ENCODE measurements around the gene POLR1E.
A peak's percentile ranks its signal among the peaks of the same experiment; 100 is the strongest.

POLR1E gene, protein sequence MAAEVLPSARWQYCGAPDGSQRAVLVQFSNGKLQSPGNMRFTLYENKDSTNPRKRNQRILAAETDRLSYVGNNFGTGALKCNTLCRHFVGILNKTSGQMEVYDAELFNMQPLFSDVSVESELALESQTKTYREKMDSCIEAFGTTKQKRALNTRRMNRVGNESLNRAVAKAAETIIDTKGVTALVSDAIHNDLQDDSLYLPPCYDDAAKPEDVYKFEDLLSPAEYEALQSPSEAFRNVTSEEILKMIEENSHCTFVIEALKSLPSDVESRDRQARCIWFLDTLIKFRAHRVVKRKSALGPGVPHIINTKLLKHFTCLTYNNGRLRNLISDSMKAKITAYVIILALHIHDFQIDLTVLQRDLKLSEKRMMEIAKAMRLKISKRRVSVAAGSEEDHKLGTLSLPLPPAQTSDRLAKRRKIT
- total RNA-seq = 42.2 to 62.5 (median 49.2) reads per million in 4 experiments

DNA sequence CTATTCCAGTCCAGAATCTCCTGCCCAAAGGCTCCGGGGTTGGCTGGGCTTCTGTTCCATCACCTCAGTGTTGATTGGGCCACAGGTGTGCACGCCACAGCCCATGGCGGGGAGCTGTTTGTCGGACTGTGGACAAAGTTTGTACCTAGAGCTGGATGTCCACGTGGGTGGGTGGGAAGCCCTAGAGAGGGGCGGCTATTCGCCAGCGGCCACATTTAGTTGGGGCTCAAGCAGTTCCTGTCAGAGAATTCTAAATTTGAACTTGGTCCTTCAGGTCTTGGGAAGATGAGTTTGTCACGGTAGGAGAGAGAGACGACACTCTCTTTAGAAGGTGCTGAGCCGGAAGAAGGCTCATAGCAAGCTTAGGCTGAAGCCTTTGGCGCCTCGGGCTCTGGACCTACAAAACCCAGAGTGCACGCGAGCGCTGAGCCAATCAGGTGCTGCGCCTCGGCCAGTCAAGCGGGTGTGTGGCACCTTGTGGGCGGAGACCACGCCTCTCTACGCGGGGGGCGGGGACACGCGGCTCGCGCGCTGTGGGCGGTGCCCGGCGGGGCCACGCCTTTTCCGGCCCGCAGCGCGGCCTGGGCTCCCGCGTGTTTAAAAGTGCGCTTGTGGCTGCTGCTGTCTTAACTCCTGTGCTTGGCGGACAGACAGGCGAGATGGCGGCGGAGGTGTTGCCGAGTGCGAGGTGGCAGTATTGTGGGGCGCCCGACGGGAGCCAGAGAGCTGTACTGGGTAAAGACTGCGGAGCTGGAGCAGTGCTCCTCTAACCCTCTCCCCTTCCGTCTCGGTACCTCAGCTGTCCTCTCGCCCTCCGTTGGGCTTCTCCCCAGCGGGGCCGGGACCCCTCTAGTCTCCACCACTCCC, at the start of gene POLR1E:
POLR1E (plus strand) TSS at position 560 of the 867 bp plus-strand sequence; CDS start at position 660, 100 bp downstream.
- DNase-seq = peak; percentile 93

DNA sequence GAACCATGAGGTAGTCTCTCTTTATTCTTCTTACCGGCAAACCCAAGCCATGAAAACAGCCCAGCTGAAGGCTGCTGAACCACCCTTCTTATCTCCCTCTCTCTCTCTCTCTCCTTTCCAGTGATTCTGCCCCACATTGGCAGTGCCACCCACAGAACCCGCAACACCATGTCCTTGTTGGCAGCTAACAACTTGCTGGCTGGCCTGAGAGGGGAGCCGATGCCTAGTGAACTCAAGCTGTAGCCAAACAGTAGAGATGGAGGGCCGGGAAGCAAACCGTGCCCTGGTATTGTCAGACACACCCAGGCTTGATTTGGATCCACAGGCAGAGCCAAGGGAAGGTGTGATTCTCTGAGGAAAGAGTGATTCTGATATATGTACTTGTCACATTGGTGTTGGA, 49.2 kb upstream of the POLR1E start:
- DNase-seq = no peak

DNA sequence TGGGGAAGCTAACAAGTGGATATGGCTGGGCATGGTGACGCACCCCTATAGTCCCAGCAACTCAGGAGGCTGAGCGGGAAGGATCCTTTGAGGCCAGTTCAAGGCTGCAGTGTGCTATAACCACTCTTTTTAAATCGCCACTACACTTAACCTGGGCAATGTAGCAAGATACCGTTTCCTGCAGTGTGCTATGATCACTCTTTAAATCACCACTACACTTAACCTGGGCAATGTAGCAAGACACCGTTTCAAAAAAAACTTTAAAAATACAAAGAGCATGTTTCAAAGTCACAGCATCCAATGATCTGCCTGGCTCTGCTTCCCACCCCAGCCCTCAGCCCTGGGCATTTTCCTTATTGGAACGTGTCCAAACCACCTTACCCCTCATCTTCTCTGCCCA, 48.7 kb upstream of the POLR1E start:
- DNase-seq = no peak

DNA sequence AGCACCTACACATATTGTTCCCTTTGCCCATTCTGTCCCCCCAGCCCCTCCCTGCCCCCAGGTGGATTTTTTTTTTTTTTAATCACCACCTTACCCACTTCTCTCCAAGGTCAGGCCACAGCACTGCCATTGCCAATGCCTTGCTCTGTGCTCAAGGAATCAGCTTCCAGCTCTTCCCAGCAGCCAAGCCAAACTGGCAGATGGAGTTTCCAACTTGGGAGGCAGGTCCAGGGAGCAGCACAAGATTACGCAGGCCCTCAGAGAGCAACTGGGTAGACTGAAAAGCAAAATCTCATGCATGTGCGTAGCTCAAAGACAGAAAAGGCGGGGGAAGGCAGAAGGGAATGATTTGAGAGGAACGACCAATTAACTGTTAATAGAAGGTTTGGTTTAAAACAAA, 48.1 kb upstream of the POLR1E start:
- DNase-seq = no peak

DNA sequence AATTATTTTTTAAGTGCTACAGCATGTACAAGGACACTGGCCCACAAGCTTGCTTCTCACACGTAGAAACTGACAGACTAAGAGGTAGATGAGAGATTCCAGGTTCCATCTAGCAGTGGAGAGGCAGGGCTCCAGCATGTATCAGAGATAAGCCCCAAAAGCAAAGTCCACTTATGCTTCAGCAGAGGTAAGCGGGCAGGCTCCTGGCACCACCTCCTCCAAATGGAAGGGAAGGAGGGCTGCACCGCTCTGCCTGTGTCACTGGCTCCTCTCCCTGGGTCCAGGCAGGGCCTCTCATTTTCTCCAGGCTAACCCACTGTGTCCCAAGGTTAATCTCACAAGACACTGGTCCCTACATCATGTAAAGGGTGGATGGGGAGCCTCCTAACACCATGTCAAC, 47.4 kb upstream of the POLR1E start:
- no peak for DNase-seq

DNA sequence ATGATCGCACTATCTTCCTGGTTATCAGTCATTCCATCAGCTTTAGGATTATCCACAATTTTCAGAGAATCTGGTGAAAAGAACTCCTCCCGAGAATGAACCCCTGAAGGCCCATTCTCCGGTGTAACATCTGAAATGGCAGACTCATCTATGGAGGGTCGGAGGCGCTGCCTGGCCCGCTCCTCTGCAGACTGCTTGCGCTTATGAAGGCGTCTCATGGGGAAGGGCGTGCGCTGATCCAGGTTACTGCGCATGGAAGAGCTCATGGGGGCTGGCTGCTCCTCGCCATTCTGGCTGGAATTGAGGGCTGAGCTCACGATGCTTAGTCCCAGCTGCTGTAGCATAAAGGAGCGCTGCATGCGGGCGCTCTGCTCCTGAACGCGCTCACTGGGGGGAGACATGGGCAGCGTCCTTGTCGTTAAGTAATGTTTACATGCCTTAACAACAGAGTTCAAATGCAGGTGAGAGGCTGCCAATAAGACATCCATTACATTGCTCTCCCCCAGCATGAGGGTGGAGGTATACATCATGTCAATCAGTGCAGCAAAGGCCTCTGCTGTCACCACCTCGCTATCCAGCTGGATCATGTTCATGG, 43.9 kb upstream of the POLR1E start:
- DNase-seq = no peak

DNA sequence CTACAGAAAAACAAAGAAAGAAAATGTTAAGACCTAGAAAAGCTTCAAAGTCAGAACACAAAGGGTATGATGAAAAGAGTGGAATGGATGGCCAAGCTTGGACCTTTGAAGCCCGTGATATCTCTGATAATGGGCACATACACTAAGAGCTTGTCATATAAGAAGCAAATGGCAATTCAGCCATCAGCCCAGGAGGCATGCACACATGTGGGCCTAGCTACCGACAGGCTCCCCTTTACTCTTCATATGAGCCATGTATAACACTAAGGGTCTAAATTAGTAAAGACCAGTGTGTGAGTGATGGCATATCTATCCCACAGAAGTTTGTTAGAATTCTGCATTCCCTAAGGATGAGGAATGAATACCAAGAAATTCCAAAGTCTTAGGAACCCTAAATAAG, 43.2 kb upstream of the POLR1E start:
- DNase-seq = no peak

DNA sequence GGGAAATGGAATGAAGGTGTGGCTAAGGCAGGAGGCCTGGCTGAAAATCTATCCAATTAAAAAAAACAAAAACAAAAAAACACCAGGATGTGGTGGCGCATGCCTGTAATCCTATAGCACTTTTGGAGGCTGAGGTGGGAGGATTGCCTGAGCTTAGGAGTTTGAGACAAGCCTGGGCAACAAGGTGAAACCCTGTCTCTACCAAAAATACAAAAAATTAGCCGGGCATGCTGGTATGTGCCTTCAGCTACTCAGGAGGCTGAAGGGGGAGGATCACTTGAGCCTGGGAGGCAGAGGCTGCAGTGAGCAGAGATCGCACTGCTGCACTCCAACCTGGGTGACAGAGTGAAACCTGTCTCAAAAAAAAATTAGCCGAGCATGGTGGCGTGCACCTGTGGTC, 42.2 kb upstream of the POLR1E start:
- DNase-seq = no peak

DNA sequence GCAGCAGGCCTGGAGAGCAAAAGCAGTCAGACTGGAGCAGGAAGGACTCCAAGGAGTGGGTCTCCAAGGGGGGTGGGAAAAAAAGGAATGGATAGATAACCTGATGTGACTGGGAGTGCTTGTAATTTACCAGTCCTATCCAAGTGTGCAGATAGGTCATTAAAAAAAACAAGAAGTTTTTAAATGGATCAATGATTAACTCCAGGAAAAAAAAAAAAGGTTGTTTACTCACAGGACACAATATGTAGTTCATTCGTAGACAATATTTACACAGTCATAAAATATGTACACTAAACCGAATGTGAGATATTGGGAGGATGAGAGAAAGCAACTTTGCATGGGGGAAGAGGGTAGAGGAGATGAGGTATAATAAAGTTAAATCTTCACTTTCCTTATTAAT, 40.9 kb upstream of the POLR1E start:
- DNase-seq = no peak

DNA sequence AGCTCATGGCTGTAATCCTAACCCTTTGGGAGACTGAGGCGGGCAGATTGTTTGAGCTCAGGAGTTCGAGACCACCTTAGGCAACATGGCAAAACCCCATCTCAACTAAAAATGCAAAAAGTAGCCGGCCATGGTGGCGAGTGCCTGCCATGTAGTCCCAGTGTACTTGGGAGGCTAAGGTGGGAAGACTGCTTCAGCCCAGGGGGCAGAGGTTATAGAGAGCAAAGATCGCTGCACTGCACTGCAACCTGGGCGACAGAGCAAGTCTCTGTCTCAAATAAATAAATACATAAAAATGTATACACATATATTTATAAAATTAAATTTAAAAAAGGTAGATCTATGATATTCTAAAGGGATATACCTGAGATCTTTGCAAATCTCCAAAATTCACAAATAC, 39.9 kb upstream of the POLR1E start:
- no peak for DNase-seq

DNA sequence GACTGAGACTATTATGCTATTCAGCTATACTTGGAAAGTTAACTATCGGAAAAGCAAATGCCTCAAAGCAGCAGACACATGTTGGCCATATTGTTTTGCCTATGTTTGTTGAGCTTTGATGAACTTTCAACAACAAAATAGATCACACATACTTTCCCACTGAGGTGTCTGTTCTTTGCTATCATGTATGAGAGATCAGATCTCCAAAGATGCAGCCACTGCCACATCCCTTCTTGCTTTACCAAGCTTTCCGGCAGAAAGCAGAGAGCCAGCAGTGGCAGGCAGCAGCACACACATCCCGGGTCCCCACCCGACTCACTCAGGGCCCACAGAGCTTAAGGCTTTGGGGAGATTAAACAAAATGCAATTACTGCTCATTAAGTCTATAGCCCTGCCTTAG, 39.3 kb upstream of the POLR1E start:
- DNase-seq = no peak

DNA sequence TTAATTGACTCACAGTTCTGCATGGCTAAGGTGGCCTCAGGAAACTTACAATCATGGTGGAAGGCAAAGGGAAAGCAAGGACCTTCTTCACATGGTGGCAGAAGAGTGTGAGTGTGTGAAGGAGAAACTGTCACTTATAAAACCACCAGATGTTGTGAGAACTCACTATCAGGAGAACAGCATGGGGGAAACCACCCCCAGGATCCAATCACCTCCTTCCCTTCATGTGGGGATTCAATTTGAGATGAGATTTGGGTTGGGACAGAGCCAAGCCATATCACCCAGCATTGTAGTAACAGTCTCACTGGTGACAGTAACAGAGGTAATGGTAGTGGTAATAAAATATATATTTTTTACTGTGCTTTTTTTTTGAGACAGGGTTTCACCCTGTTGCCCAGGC, 38.6 kb upstream of the POLR1E start:
- no peak for DNase-seq

DNA sequence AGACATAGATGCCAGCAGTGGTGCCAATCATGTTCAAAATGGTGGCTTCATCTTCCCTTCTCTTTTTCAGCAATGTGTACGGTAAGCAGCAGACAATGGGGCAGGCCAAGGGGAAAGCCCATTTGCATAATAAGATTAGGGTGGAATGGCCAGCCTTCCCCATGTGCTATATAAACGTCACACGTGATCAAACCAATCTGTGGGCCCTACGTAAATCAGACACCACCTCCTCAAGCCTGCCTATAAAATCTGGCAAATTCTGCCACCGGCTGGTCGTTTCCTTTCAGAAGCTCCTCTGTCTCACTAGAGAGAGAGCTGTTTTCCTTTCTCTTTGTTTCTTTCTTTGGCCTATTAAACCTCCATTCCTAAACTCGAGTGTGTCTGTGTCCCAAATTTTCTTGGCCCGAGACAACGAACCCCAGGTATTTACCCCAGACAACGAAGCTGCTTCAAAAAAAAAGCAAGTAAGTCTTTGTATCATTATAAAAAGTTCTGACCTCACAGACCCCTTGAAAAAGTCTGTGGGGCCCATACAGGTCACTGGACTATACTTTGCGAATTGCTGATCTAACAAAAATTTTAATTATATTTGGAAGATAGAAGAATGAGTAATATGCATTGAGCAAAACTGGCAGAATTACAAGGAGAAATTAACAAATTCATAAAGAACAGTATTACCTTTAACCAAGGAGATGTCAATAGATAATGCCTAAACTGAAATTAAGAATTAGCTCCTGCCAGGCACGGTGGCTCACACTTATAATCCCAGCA, 35.7 kb upstream of the POLR1E start:
- no peak for DNase-seq

DNA sequence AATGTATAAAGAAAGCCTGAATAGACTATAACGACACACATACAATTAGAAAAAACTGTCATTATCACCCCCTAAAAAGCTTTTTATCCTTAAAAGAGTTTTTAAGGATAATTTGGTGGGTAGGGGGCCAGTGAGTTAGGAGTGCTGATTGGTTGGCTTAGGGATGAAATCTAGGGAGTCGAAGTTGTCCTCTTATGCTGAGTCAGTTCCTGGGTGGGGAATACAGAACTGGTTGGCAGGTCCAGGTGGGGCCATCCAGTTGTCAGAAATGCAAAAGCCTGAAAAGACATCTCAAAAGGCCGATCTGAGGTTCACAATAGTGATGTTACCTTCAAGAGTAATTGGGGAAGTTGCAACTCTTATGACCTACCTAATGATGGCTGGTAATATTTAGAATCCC, 34.1 kb upstream of the POLR1E start:
- DNase-seq = no peak

DNA sequence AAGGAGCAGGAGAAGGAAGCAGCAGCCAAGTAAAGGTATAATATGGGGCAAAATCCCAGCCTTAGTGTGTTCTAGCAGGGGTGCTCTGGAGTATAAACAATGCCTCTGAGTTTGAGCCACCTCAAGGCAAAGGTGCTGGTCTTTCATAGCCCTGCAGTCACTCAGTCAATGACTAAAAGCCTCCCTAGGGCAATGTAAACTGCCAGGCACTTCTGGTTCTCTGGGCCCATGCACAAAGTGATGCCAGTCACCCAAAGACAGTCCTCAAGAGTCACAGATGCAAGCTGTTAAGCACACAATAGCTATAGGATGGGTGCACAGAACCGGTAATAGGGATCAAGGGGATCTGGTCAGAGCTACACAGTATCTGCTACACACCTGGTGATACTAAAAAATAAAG, 33.1 kb upstream of the POLR1E start:
- no peak for DNase-seq

DNA sequence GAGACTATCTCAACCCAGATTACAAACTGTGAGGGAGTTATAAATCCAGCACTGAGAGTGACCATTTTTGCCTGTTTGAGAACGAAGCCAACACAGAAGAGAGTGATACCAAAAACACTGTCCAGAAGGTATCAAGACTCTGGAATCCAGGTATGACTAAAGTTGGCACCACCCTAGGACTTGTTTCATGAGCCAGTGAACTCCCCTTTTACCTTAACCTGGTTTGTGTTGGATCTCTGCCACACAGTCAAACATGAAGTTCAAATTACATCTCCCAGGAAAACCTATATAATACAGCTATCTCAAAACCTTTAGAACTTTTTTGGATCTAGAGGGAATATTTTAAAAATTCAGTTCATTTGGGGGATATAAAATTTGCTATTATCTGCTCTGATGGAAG, 31.9 kb upstream of the POLR1E start:
- no peak for DNase-seq

DNA sequence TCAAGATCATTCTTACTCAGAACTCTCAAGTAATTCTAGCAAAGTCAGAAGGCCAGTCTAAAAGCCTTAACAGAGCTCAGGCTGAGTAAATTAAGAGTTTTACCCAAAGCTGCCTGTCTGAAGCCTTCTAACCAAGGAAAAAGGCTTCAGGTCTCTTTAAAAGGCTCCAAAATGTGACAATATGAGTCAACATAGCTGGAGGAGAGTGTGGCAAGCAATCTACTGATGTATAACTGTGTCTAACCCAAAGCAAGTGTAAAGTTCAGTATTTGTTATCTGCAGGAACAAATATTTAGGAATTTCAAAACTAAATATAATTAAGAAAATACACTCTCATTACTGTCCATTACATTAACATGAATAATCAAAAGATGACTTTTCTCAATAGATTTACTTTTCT, 31.5 kb upstream of the POLR1E start:
- no peak for DNase-seq

DNA sequence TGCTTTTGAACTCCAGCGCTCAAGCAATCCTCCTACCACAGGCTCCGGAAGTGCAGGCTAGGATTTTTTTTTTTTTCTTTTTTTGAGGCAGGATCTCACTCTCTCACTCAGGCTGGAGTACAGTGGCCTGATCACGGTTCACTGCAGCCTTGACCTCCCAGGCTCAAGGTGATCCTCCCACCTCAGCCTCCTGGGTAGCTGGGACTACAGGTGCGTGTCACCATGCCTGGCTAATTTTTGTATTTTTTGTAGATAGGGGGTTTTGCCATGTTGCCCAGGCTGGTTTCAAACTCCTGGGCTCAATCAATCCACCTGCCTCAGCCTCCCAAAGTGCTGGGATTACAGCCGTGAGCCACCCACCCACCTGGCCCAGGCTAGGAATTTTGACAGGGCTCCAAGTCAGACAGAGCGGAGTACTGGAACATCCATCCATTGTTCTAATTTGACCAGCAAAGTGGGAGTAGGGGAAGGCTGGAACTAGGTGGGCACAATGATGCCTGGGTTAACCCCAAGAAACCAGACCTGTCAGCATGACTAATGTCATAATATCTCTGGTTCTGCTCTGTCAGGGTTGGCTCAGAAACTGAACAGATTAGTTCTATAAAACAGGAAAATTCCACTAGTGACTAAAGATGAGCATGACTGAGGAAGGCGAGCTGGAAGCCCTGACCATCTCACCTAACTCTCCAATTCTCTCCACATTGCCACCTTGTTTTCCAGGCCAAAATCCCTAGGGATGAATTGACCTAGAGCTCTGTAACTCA, 29.7 kb upstream of the POLR1E start:
- DNase-seq = no peak

DNA sequence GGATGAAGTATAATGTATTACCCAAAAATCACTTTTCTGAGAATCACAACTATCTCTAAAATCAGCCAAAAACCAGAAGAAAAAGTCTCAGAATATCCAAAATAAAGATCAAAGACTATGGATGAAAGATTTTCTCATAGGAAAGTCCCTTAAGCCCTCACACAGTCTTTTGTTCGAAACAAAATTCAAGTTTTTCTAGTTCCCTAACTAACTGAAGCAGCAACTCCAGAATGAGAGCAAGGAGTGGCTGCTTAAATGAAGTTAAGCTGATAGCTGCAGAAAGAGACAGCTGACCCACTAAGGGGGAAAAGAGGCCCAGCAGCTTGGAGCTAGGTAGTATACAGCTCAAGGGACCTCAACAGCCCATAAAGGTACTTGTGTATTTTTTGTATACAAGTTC, 28.9 kb upstream of the POLR1E start:
- DNase-seq = no peak

DNA sequence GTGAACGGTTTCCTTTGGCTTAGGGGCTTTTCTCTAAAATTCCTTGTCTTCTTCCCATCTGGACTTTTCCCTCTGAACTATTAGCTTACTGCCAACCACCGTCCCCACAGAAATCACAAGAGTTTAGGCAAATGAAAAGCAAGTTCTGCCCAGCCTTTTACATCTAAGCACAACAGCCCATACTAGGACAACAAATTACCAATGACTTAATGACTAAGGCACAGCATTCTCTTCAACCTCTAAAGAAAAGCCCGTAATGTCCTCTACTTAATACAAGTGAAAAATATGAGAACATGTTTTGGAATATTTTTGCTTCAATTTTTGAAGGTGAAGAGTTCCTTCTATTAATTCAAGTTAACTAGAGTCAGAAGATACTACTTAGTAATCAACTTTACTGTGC, 21.7 kb upstream of the POLR1E start:
- DNase-seq = no peak

DNA sequence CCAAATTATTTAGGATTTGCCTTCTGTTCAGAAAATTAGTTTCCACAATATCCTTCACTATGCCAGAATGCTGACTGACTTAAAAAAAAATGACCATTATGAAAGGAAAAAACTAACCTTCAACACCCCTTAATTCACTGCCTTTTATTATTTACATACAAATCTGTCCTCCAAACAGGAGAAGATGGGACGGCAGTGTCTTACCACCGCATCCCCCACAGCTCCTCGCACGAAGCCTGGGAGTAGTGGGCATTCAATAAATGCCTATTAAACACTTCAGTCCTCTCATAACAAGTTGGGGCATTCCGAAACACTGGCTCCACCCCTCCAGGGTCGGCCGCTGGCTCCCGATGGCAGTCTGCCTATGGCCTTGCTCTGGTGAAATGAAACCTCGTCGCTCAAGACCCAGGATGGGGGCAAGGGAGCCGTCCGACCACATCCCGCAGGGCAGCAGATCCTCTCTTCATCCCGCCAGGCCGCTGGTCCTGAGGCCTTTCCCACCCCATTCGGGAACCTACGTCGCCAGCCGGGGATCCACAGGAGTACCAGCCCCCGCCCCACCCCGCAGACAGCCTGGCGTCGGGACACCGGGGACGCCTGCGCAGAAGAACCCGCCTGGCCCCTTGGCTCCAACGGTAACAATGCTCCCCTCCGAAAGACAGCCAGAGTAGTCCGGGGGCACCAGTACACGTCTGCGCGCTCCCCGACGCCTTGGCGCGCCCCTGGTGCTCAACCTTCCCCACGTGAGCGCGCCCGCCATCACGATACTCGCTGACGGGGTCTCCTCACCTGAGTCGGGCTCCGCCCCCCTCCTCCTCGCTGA, 21.1 kb upstream of the POLR1E start:
- peak; percentile 94 for DNase-seq

Measured in effector CD8-positive, alpha-beta T cell (primary cell).